Keratinocyte (primary cell): Measurements from ENCODE around the gene TMEM196. TPM values are rescaled to one million over a fixed set of nuclear protein-coding genes. Genes with fewer than 3 reads are reported as not detected.

Experiments used
- DNase-seq: peaks from one replicate; pipeline ENCODE4 v3.0.0-alpha.2; 2011; ENCODE audit warnings: low read depth, missing footprints, low spot score
- FAIRE-seq: peaks from 2 replicates; lab custom pipeline; 2011; peaks lifted over from hg19 to GRCh38; lab: Jason Lieb, UNC
- H2AFZ ChIP-seq: 2 replicates; pipeline ENCODE4 v1.6.0; 2012; ENCODE audit warnings: low read length, control low read depth, inconsistent platforms; ENCODE audit not compliant: control insufficient read depth
- H3K27ac ChIP-seq: 2 replicates; pipeline ENCODE4 v1.5.1; 2011; ENCODE audit warnings: low read length; ENCODE audit not compliant: control insufficient read depth, insufficient read depth
- H3K27me3 ChIP-seq: 3 replicates; pipeline ENCODE4 v1.6.0; 2011; ENCODE audit warnings: low read length; ENCODE audit not compliant: control insufficient read depth, insufficient read depth; ENCODE audit errors: extremely low read depth
- H3K36me3 ChIP-seq, 2 experiments: 2 replicates in 1 of 2; 3 replicates in 1 of 2; pipeline ENCODE4 v1.5.1; 2011; ENCODE audit warnings: low read length in 2 of 2, mild to moderate bottlenecking in 1 of 2; ENCODE audit not compliant: control insufficient read depth in 2 of 2, insufficient read depth in 2 of 2; ENCODE audit errors: extremely low read depth in 1 of 2
- H3K4me1 ChIP-seq: 3 replicates; pipeline ENCODE4 v1.5.1; 2011; ENCODE audit warnings: low read length; ENCODE audit not compliant: control insufficient read depth, insufficient read depth; ENCODE audit errors: extremely low read depth
- H3K4me2 ChIP-seq: 3 replicates; pipeline ENCODE4 v1.6.0; 2011; ENCODE audit warnings: low read depth, low read length; ENCODE audit not compliant: control insufficient read depth, insufficient read depth; ENCODE audit errors: extremely low read depth
- H3K4me3 ChIP-seq, 3 experiments: fragments of 200-600 bp in 1 of 3; sonication (generic) in 1 of 3; 2 replicates in 2 of 3; 3 replicates in 1 of 3; pipeline ENCODE4 v1.5.1; 2011 to 2016; ENCODE audit warnings: low read length in 3 of 3, mild to moderate bottlenecking in 3 of 3, control low read depth in 2 of 3, inconsistent platforms in 1 of 3, low read depth in 1 of 3, mixed read lengths in 1 of 3, mixed run types in 1 of 3, moderate library complexity in 1 of 3; ENCODE audit not compliant: control insufficient read depth in 2 of 3, insufficient read depth in 2 of 3; ENCODE audit errors: extremely low read depth in 1 of 3
- H3K79me2 ChIP-seq: 2 replicates; pipeline ENCODE4 v1.6.0; 2012; ENCODE audit warnings: low read length; ENCODE audit not compliant: control insufficient read depth, insufficient read depth
- H3K9ac ChIP-seq: 3 replicates; pipeline ENCODE4 v1.6.0; 2011; ENCODE audit warnings: low read length; ENCODE audit not compliant: control insufficient read depth, insufficient read depth; ENCODE audit errors: extremely low read depth
- H3K9me1 ChIP-seq: 3 replicates; pipeline ENCODE4 v1.6.0; 2011; ENCODE audit warnings: low read length; ENCODE audit not compliant: control insufficient read depth, insufficient read depth; ENCODE audit errors: extremely low read depth
- H3K9me3 ChIP-seq: 2 replicates; pipeline ENCODE4 v1.5.1; 2012; ENCODE audit warnings: low read depth, low read length; ENCODE audit not compliant: control insufficient read depth
- H4K20me1 ChIP-seq: 3 replicates; pipeline ENCODE4 v1.6.0; 2011; ENCODE audit warnings: low read length; ENCODE audit not compliant: control insufficient read depth, insufficient read depth; ENCODE audit errors: extremely low read depth
- EZH2 ChIP-seq: IDR thresholded peaks from one replicate; pipeline ENCODE4 v1.6.1; 2012; ENCODE audit warnings: inconsistent platforms, mild to moderate bottlenecking, low read length, moderate library complexity
- dilution Hi-C: fragments of 300-500 bp; cut with MboI; formaldehyde crosslinking; loops from one replicate; pipeline ENCODE4 v1.7.0; 2020; ENCODE audit warnings: low sequenced_read_pairs; ENCODE audit not compliant: extremely low pct_ligation_motif_present
- polyA minus RNA-seq, 3 experiments: library from RNA; depleted of rRNA, polyadenylated mRNA; stranded (reverse); fragments of >200 nt; gene quantifications; 1 replicate in 1 of 3; 2 replicates in 1 of 3; 3 replicates in 1 of 3; pipeline ENCODE4 v1.2.3, GENCODE V29; 2011
- polyA plus RNA-seq, 5 experiments: library from polyadenylated mRNA; depleted of rRNA in 3 of 5; stranded (reverse) in 3 of 5; stranded (forward) in 1 of 5; unstranded in 1 of 5; fragments of >200 nt; gene quantifications; 1 replicate in 1 of 5; 2 replicates in 3 of 5; 3 replicates in 1 of 5; pipeline versions ENCODE4 v1.2.1 to v1.2.3, GENCODE V29; 2011 to 2012; ENCODE audit warnings: missing spikeins in 2 of 5, low read depth in 1 of 5, low replicate concordance in 1 of 5
- TF ChIP-seq, protein P1 (sequence below), 3 experiments: IDR thresholded peaks in 1 of 3; conservative IDR thresholded peaks in 1 of 3; optimal IDR thresholded peaks in 1 of 3; 2 replicates in 2 of 3; 3 replicates in 1 of 3; pipeline versions ENCODE3 to v1.5.1; 2011; ENCODE audit warnings: low read length in 3 of 3, mild to moderate bottlenecking in 3 of 3, moderate library complexity in 2 of 3, control low read depth in 1 of 3, inconsistent platforms in 1 of 3; ENCODE audit not compliant: insufficient read depth in 2 of 3; ENCODE audit errors: extremely low read depth in 1 of 3

TMEM196 gene
- polyA plus RNA-seq (not detected in 3 replicates), polyA minus RNA-seq (not detected in 3 replicates)
- polyA plus RNA-seq (2011; ENCODE audit: low read depth): not detected
- polyA plus RNA-seq (2011; cell fraction: cytosol; rRNA removed): not detected in 2 replicates
- polyA plus RNA-seq (2011; cell fraction: nucleus; rRNA removed): not detected in 2 replicates
- not detected in 2 replicates for polyA plus RNA-seq (2012; ENCODE audit: low replicate concordance)
- not detected for polyA minus RNA-seq (2011; cell fraction: cytosol; rRNA and poly(A)+ RNA removed)
- polyA minus RNA-seq (2011; cell fraction: nucleus; rRNA and poly(A)+ RNA removed): not detected in 2 replicates

DNA sequence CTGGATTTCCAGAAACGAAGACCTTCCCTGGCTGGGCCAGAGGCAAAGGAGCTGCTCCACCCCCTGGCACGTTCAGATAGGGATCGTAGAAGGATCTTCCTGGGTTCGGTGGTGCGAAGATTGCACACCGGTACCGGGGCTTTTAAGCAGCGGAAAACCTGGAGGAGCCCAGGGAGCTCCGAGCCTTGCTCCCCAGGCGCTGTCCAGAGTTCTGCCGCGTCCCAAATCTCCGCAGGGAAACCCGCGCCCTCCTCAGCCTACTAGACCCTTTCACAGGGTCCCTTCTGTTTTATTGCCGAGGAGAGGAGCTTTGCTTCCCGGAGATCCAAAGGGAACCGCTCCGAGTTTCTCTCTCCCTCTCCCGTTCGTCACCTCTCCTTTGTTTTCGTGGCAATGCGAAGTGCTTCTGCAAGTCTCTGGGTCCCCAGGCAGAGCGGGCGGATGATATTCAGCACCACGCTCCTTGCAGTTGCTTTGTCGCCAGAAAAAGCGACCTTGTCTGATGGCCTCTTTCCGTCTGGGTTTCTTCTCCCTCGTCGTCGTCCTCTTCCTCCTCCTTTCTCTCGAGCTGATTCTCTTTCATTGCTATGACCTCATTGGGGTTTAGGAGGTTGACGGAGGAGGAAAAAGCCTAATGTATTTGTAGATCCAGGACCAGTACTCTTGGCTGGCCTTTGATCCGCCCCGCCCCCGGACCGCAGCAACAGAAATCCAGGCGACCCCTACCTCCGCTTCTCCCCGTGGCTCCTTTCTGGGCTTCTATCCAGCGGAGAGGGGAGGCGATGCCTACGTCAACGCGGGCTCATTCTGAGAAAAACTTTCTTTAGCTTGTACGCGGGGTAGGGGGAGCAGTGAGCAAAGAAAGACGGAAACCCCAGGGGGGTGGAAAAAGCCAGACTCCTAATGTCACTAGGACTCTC lies at the start of gene TMEM196:
Gene TMEM196, minus strand, starts transcription at position 777 of the 920 bp plus-strand sequence. CDS start 921 bp downstream, outside the sequence.
- dilution Hi-C loops: loop anchor here (25.0 kb wide), 1 partner anchor 539 kb away; no protein-coding TSS in a partner anchor
- peaks cover 10% of the 10 kb centered on the region for H3K4me1 ChIP-seq
- no peak for FAIRE-seq
- no peak within 1 kb of the TSS for H2AFZ ChIP-seq
- H3K9me3 ChIP-seq: no peaks in the 10 kb centered on the region
- no peak for TF ChIP-seq EZH2
- TF ChIP-seq, protein P1, sequence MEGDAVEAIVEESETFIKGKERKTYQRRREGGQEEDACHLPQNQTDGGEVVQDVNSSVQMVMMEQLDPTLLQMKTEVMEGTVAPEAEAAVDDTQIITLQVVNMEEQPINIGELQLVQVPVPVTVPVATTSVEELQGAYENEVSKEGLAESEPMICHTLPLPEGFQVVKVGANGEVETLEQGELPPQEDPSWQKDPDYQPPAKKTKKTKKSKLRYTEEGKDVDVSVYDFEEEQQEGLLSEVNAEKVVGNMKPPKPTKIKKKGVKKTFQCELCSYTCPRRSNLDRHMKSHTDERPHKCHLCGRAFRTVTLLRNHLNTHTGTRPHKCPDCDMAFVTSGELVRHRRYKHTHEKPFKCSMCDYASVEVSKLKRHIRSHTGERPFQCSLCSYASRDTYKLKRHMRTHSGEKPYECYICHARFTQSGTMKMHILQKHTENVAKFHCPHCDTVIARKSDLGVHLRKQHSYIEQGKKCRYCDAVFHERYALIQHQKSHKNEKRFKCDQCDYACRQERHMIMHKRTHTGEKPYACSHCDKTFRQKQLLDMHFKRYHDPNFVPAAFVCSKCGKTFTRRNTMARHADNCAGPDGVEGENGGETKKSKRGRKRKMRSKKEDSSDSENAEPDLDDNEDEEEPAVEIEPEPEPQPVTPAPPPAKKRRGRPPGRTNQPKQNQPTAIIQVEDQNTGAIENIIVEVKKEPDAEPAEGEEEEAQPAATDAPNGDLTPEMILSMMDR (optimal IDR thresholded peaks at IDR 0.05 in 1 of 3, IDR thresholded peaks at IDR 0.05 in 1 of 3, conservative IDR thresholded peaks at IDR 0.05 in 1 of 3; ENCODE audit: extremely low read depth in 1 of 3, insufficient read depth in 2 of 3, low read length in 3 of 3): no peak
- no peak for DNase-seq
- H3K9ac ChIP-seq: no peak within 1 kb of the TSS
- H4K20me1 ChIP-seq: no peaks in the 10 kb centered on the region
- H3K79me2 ChIP-seq: no peaks in the 10 kb centered on the region
- peaks cover 22% of the 10 kb centered on the region for H3K27me3 ChIP-seq
- H3K36me3 ChIP-seq: no peaks in the 10 kb centered on the region
- no peak within 1 kb of the TSS for H3K27ac ChIP-seq
- H3K9me1 ChIP-seq: no peaks in the 10 kb centered on the region
- peak within 1 kb of the TSS in 2 of 3 experiments; percentile 59 to 63 for H3K4me3 ChIP-seq
- H3K4me2 ChIP-seq: peak within 1 kb of the TSS; percentile 85

DNA sequence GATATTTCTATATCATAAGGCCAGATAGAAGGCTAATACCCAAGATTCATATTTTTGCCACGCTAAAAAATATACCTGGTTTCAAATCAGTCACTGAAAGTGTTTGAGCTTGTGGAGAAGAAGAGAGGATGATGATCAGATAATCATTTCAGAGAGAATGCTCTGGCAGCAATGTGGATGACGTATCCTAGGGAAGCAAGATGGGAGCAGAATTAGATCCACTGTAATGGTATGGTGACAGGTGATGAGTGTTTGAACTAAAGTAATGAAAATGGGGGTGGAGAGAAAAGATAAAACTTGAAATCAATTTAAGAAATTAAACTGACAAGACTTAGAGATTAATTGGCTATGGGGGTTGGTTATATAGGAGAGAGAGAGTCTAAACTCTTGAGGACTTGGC lies 42.7 kb upstream of the TMEM196 start:
- dilution Hi-C loops: no loop called here
- H3K9me1 ChIP-seq: no peaks in the 10 kb centered on the region

More for the DNA sequence above, 42.7 kb upstream of the TMEM196 start:
- Histone ChIP-seq H3K27me3 (no peaks in the 10 kb centered on the region), H3K4me1 (no peaks in the 10 kb centered on the region), H2AFZ (no peak overlapping the region), H3K79me2 (no peaks in the 10 kb centered on the region), H3K4me3 (no peak overlapping the region), H3K9me3 (no peaks in the 10 kb centered on the region), H4K20me1 (no peaks in the 10 kb centered on the region), H3K9ac (no peak overlapping the region), H3K27ac (no peak overlapping the region), H3K36me3 (no peaks in the 10 kb centered on the region), H3K4me2 (no peak overlapping the region)
- TF ChIP-seq, protein P1 (optimal IDR thresholded peaks at IDR 0.05 in 1 of 3, IDR thresholded peaks at IDR 0.05 in 1 of 3, conservative IDR thresholded peaks at IDR 0.05 in 1 of 3; ENCODE audit: extremely low read depth in 1 of 3, insufficient read depth in 2 of 3, low read length in 3 of 3): no peak
- TF ChIP-seq EZH2: no peak
- FAIRE-seq (no peak), DNase-seq (no peak)
